Psoas muscle (tissue), 8 donors: Measurements from ENCODE around the gene THAP7. TPM values are rescaled to one million over a fixed set of nuclear protein-coding genes. Genes with fewer than 3 reads are reported as not detected.

Experiments used
- ATAC-seq, 4 donors: fragments of 200-7000 bp; cut with Tn5 transposase; one replicate each; pipeline ENCODE4 v1.9.1; 2020; ENCODE audit warnings: moderate library complexity in 3 of 4, mild to moderate bottlenecking in 2 of 4
- DNase-seq, 2 donors: peaks; one replicate each; pipeline ENCODE4 v3.0.0-alpha.2; 2020
- H3K27ac ChIP-seq: fragments of 200-600 bp; one replicate; pipeline ENCODE4 v1.8.0; 2022
- H3K27me3 ChIP-seq, 3 donors: fragments of 200-600 bp in 1 of 3; one replicate each; pipeline versions ENCODE4 v1.6.1 to v1.8.0; 2013 to 2022; ENCODE audit warnings: low read length in 2 of 3, mild to moderate bottlenecking in 2 of 3, moderate library complexity in 1 of 3; ENCODE audit not compliant: insufficient read depth in 3 of 3
- H3K36me3 ChIP-seq, 2 donors: fragments of 200-600 bp in 1 of 2; one replicate each; pipeline versions ENCODE4 v1.6.1 to v1.8.0; 2013 to 2022; ENCODE audit warnings: low read depth in 1 of 2, mild to moderate bottlenecking in 1 of 2, moderate library complexity in 1 of 2; ENCODE audit not compliant: insufficient read depth in 1 of 2
- H3K4me1 ChIP-seq: fragments of 200-600 bp; one replicate; pipeline ENCODE4 v1.8.0; 2022
- H3K4me3 ChIP-seq: fragments of 200-600 bp; one replicate; pipeline ENCODE4 v1.8.0; 2022; ENCODE audit warnings: mild to moderate bottlenecking
- H3K9me3 ChIP-seq: fragments of 200-600 bp; one replicate; pipeline ENCODE4 v1.8.0; 2022
- CTCF ChIP-seq: fragments of 200-600 bp; IDR thresholded peaks from one replicate; pipeline ENCODE4 v1.8.0; 2022; ENCODE audit warnings: antibody characterized with exemption
- WGBS, 3 donors: extraction: QIAGEN DNeasy Blood & Tissue Kit; methylation state at CpG; one replicate each; pipeline versions ENCODE4 v1.1.6 to v1.1.7; 2013; 5-methylcytosine and 5-hydroxymethylcytosine counted together
- intact Hi-C, 2 donors: fragments of 100-400 bp; cut with DNase I; formaldehyde crosslinking; loops; one replicate each; pipeline versions ENCODE4 v1.11.0 to v1.14.2; 2022
- polyA plus RNA-seq, 3 donors: library from polyadenylated mRNA; stranded (reverse); fragments of 200-250 nt; gene quantifications; one replicate each; pipeline ENCODE4 v1.2.3, GENCODE V29; 2013
- total RNA-seq, 4 donors: library from RNA; stranded (reverse); fragmentation: NEBNext Ultra II Directional in 2 of 4; extraction: Animal tissue kit (Norgen Biotek cat#: 25700) in 2 of 4; gene quantifications; one replicate each; pipeline versions ENCODE4 v1.2.1 to v1.2.4, GENCODE V29; 2021 to 2023
- donor health status: healthy with polysubstance abuse.
- donor health status: DM: no; HTN: no; CAD: no; lungs with moderate emphysema.
- donor health status: Bipolar disorder and iron deficiency.
- donor health status: healthy.
- donor health status: DM: yes; HTN: yes; CAD: no.
- donor health status: DM: no; HTN: no; CAD: no.
- donor health status: DM: no; HTN: no; CAD: no.
- donor health status: DM: yes; HTN: yes; CAD: no.

THAP7 gene
- total and polyA plus RNA-seq, 7 donors: 25.2 to 67.5 (median 39.2) TPM

GRCh38 chr22:20998411-20999336 lies 3.2 kb downstream of the THAP7 start:
- Histone ChIP-seq H3K27ac (no peak overlapping the region), H3K4me1 (peaks cover 22% of the 10 kb centered on the region), H3K27me3 (no peaks in the 10 kb centered on the region), H3K36me3 (peaks cover 0 to 70% of the 10 kb centered on the region in 2 donors), H3K9me3 (no peaks in the 10 kb centered on the region), H3K4me3 (no peak overlapping the region)
- intact Hi-C loops: loop anchor here in 1 of 2 donors (10.0 kb wide), 1 partner anchor 66 kb away; no protein-coding TSS in a partner anchor
- WGBS, 3 donors: 59 to 66% (median 62%) methylated on average over 7 of the region's 7 CpGs
- no peak for TF ChIP-seq CTCF
- DNase-seq: no peak
- no peak for ATAC-seq

GRCh38 chr22:20997536-20998257 lies 4.2 kb downstream of the THAP7 start:
- Histone ChIP-seq H3K27ac (no peak overlapping the region), H3K4me1 (peaks cover 14% of the 10 kb centered on the region), H3K9me3 (no peaks in the 10 kb centered on the region), H3K36me3 (peaks cover 0 to 80% of the 10 kb centered on the region in 2 donors), H3K4me3 (no peak overlapping the region), H3K27me3 (no peaks in the 10 kb centered on the region)
- WGBS, 3 donors: 60 to 80% (median 68%) methylated on average over 13 of the region's 13 CpGs
- intact Hi-C loops: loop anchor here in 1 of 2 donors (10.0 kb wide), 1 partner anchor 67 kb away; no protein-coding TSS in a partner anchor
- ATAC-seq (no peak), DNase-seq (no peak)
- no peak for TF ChIP-seq CTCF

DNA sequence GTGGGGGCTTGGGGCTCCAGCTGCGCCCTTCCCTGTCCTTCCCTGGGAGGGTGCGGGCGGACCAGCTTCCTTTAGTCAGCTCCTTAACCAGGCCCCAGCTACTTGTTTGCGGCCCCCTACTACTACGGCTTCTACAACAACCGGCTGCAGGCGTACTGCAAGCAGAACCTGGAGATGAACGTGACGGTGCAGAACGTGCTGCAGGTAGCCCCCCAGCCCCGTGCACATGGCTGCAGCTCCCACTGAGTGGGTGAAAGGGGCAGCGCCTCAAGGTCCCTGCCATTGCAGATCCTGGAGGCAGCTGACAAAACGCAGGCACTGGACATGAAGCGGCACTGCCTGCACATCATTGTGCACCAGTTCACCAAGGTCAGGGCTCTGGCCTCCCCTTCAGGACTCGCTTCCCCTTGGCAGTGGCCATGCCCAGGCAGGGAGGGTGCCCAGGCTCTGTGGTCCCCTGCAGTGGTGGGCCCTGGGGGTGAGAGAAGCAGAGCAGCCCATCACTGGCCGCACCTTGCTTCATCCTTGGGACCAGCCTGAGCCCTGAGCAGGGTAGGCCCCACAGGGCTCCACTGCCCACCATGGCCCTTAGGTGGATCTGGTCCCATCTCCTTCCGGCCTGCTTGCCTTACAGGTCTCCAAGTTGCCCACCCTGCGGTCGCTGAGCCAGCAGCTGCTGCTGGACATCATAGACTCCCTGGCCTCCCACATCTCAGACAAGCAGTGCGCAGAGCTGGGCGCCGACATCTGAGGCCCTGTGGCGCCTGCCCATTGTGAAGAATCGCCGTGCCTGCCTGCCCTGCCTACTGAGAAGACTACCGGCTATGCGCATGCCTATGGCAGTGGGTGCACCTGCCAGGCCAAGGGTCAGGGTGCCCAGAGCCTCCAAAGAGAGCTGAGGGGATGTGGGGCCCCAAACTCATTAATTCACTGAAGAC lies 5.1 kb downstream of the THAP7 start:
- no peak overlapping the region for H3K4me3 ChIP-seq
- intact Hi-C loops: loop anchor here in 1 of 2 donors (10.0 kb wide), 1 partner anchor 68 kb away; no protein-coding TSS in a partner anchor
- peaks cover 14% of the 10 kb centered on the region for H3K4me1 ChIP-seq
- peaks cover 3 to 88% of the 10 kb centered on the region in 2 donors for H3K36me3 ChIP-seq
- H3K27ac ChIP-seq: no peak overlapping the region
- 82 to 85% (median 82%) methylated on average over 27 of the region's 27 CpGs for WGBS, 3 donors
- H3K27me3 ChIP-seq: no peaks in the 10 kb centered on the region
- TF ChIP-seq CTCF: no peak
- ATAC-seq (no peak), DNase-seq (no peak)
- H3K9me3 ChIP-seq: no peaks in the 10 kb centered on the region

DNA sequence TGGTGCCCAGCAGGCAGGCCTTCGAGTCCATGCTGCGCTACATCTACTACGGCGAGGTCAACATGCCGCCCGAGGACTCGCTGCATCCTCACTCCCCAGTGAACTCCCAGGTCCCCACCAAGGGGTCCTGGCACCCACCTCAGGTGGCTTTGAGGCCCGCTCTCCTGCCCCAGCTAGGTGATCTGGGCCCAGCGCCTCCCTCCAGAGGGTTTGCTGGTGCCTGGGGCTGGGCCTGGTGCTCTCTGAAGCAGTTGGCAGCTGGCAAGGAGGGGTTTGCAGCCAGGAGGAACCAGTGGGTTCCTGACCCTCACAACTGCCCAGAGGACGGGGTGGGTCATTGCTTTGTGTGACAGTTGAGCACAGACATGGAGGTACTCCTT lies 5.9 kb downstream of the THAP7 start:
- Histone ChIP-seq H3K9me3 (no peaks in the 10 kb centered on the region), H3K27me3 (no peaks in the 10 kb centered on the region), H3K36me3 (peaks cover 3 to 97% of the 10 kb centered on the region in 2 donors), H3K4me3 (no peak overlapping the region), H3K27ac (no peak overlapping the region), H3K4me1 (peaks cover 10% of the 10 kb centered on the region)
- no peak for ATAC-seq
- no peak for DNase-seq
- intact Hi-C loops: loop anchor here in 1 of 2 donors (10.0 kb wide), 1 partner anchor 69 kb away; no protein-coding TSS in a partner anchor
- no peak for TF ChIP-seq CTCF
- WGBS, 3 donors: 90 to 96% (median 93%) methylated on average over 10 of the region's 10 CpGs
